OCI-LY3 (cell line): Measurements from ENCODE around the gene CD46.

Experiments used
- H2AFZ ChIP-seq: fragments of 200-600, 300-600 bp; shearing (Covaris generic); 2 replicates; pipeline ENCODE4 v1.6.0; 2014; ENCODE audit warnings: antibody characterized with exemption, low read depth, low read length
- H3K27ac ChIP-seq: fragments of 200-600, 300-600 bp; sonication (generic); 2 replicates; pipeline ENCODE4 v1.5.1; 2014; ENCODE audit warnings: mild to moderate bottlenecking, low read length, moderate library complexity, mixed read lengths
- H3K27me3 ChIP-seq: fragments of 200-600, 300-600 bp; sonication (generic); 2 replicates; pipeline ENCODE4 v1.6.1; 2014; ENCODE audit warnings: low read depth, low read length, mixed read lengths
- H3K36me3 ChIP-seq: fragments of 200-600, 300-600 bp; sonication (generic); replicated peaks from 2 replicates; pipeline ENCODE3; 2014; ENCODE audit warnings: low read depth, low read length, mixed read lengths
- H3K4me1 ChIP-seq: fragments of 300-600, 200-600 bp; sonication (generic); 2 replicates; pipeline ENCODE4 v1.6.1; 2014; ENCODE audit warnings: low read length, mixed read lengths
- H3K4me2 ChIP-seq: fragments of 200-600, 300-600 bp; sonication (generic); 2 replicates; pipeline ENCODE4 v1.6.1; 2014; ENCODE audit warnings: low read length, mixed read lengths
- H3K4me3 ChIP-seq: fragments of 300-600, 200-600 bp; sonication (generic); 2 replicates; pipeline ENCODE4 v1.5.1; 2014; ENCODE audit warnings: antibody characterized with exemption, mild to moderate bottlenecking, low read length, moderate library complexity
- H3K79me2 ChIP-seq: fragments of 300-600, 200-600 bp; shearing (Covaris generic); 2 replicates; pipeline ENCODE4 v1.6.1; 2014; ENCODE audit warnings: mild to moderate bottlenecking, low read length, mixed read lengths
- H3K9ac ChIP-seq: fragments of 300-600, 200-600 bp; shearing (Covaris generic); 2 replicates; pipeline ENCODE4 v1.6.0; 2014; ENCODE audit warnings: mild to moderate bottlenecking, low read length, moderate library complexity
- H3K9me3 ChIP-seq: fragments of 200-600, 300-600 bp; shearing (Covaris generic); 2 replicates; pipeline ENCODE4 v1.6.1; 2014; ENCODE audit warnings: low read length, mixed read lengths; ENCODE audit not compliant: insufficient read depth
- H4K20me1 ChIP-seq: fragments of 200-600, 300-600 bp; sonication (generic); 2 replicates; pipeline ENCODE4 v1.6.1; 2016; ENCODE audit warnings: low read length, mixed read lengths; ENCODE audit not compliant: insufficient read depth
- EZH2phosphoT487 ChIP-seq: fragments of 200-600 bp; shearing (Covaris generic); IDR thresholded peaks from 2 replicates; pipeline ENCODE4 v1.6.1; 2018; ENCODE audit warnings: antibody characterized with exemption, mixed run types, low read depth
- TF ChIP-seq, protein P1 (sequence below): fragments of 200-600, 300-600 bp; sonication (generic); IDR thresholded peaks from 2 replicates; pipeline ENCODE4 v1.5.1; 2014; ENCODE audit warnings: antibody characterized with exemption, low read length, low read depth

The CD46 gene

GRCh38 chr1:207804721-207805468 lies 53.0 kb downstream of the CD46 start:
- peaks cover 95% of the 10 kb centered on the region for H4K20me1 ChIP-seq
- H3K4me2 ChIP-seq = no peak overlapping the region
- H3K9me3 ChIP-seq = no peaks in the 10 kb centered on the region
- peaks cover 31% of the 10 kb centered on the region for H3K79me2 ChIP-seq
- peaks cover 29% of the 10 kb centered on the region for H3K4me1 ChIP-seq
- H3K27ac ChIP-seq = no peak overlapping the region
- H3K27me3 ChIP-seq = no peaks in the 10 kb centered on the region
- peaks cover 83% of the 10 kb centered on the region for H3K36me3 ChIP-seq
- TF ChIP-seq EZH2phosphoT487 = no peak
- TF ChIP-seq, protein P1, sequence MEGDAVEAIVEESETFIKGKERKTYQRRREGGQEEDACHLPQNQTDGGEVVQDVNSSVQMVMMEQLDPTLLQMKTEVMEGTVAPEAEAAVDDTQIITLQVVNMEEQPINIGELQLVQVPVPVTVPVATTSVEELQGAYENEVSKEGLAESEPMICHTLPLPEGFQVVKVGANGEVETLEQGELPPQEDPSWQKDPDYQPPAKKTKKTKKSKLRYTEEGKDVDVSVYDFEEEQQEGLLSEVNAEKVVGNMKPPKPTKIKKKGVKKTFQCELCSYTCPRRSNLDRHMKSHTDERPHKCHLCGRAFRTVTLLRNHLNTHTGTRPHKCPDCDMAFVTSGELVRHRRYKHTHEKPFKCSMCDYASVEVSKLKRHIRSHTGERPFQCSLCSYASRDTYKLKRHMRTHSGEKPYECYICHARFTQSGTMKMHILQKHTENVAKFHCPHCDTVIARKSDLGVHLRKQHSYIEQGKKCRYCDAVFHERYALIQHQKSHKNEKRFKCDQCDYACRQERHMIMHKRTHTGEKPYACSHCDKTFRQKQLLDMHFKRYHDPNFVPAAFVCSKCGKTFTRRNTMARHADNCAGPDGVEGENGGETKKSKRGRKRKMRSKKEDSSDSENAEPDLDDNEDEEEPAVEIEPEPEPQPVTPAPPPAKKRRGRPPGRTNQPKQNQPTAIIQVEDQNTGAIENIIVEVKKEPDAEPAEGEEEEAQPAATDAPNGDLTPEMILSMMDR = no peak
- H3K9ac ChIP-seq = no peak overlapping the region
- H3K4me3 ChIP-seq = no peak overlapping the region
- H2AFZ ChIP-seq = no peak overlapping the region

GRCh38 chr1:207805841-207806421 lies 54.1 kb downstream of the CD46 start:
- H3K9ac ChIP-seq = no peak overlapping the region
- no peak for TF ChIP-seq EZH2phosphoT487
- TF ChIP-seq, protein P1 = no peak
- H4K20me1 ChIP-seq = peaks cover 97% of the 10 kb centered on the region
- no peak overlapping the region for H3K27ac ChIP-seq
- no peak overlapping the region for H3K4me3 ChIP-seq
- H3K79me2 ChIP-seq = peaks cover 42% of the 10 kb centered on the region
- no peak overlapping the region for H2AFZ ChIP-seq
- H3K36me3 ChIP-seq = peaks cover 94% of the 10 kb centered on the region
- peaks cover 39% of the 10 kb centered on the region for H3K4me1 ChIP-seq
- no peaks in the 10 kb centered on the region for H3K9me3 ChIP-seq
- no peak overlapping the region for H3K4me2 ChIP-seq
- no peaks in the 10 kb centered on the region for H3K27me3 ChIP-seq

GRCh38 chr1:207806531-207807325 lies 54.9 kb downstream of the CD46 start:
- Histone ChIP-seq H3K9ac (no peak overlapping the region), H3K27ac (peak overlapping the region; percentile 68), H3K4me2 (no peak overlapping the region)

More at GRCh38 chr1:207806531-207807325, 54.9 kb downstream of the CD46 start:
- Histone ChIP-seq H3K4me3 (no peak overlapping the region), H3K36me3 (peaks cover 91% of the 10 kb centered on the region), H3K9me3 (no peaks in the 10 kb centered on the region), H4K20me1 (peaks cover 96% of the 10 kb centered on the region), H2AFZ (no peak overlapping the region), H3K27me3 (no peaks in the 10 kb centered on the region), H3K79me2 (peaks cover 49% of the 10 kb centered on the region), H3K4me1 (peaks cover 39% of the 10 kb centered on the region)
- TF ChIP-seq, protein P1 = no peak
- TF ChIP-seq EZH2phosphoT487 = no peak
